ENCODE results near the gene OR4Q2.
"Not testable (repeated sequence)": the region's sequence is repeated elsewhere in the genome, so short reads cannot be mapped to it uniquely, and the experiment has no call there.

Gene OR4Q2

DNA sequence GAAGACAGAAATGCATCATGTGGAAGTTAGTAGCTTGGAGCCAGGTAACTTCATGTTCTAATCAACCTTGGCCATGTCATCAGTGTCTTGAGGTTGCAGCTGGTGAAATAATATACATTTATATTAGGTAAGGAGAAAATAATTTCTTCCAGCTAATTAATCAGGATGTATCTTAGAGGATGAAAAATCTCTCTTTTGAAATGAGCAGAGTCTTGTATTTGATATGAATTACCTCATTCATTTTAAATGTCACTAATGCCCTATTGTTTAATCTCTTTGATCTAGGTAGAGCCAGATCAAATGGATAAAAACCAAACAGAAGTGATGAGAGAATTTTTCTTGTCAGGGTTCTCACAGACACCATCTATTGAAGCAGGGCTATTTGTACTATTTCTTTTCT lies at the start of gene OR4Q2:
Gene OR4Q2, plus strand, starts transcription at position 301 of the 400 bp plus-strand sequence.
- no peak for DNase-seq

GRCh38 chr14:19969735-19970134 lies 32.2 kb upstream of the OR4Q2 start:
- DNase-seq, result not testable (repeated sequence)

GRCh38 chr14:19974844-19975243 lies 27.1 kb upstream of the OR4Q2 start:
- DNase-seq, result no peak

DNA sequence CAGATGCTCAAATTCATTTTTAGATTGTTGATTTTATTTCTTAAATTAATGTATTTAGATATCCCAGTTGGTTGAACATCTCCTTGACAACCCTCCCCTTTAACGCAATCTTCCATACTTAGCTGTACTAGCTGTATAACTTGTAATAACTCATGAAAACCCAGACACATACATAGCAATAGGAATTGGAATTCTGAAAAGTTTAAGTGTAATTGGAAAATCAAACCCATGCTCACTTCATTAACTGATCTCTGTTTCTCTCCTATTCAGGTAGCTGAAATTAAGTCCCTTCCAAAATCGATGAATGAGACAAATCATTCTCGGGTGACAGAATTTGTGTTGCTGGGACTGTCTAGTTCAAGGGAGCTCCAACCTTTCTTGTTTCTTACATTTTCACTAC lies 26.7 kb upstream of the OR4Q2 start, which contains the start of gene OR4K15:
Gene OR4K15, plus strand, starts transcription at position 301 of the 400 bp plus-strand sequence. Its CDS starts 0 bp downstream, at position 301.
- DNase-seq, result no peak

GRCh38 chr14:19993438-19993837 lies 8.5 kb upstream of the OR4Q2 start:
- no peak for DNase-seq

DNA sequence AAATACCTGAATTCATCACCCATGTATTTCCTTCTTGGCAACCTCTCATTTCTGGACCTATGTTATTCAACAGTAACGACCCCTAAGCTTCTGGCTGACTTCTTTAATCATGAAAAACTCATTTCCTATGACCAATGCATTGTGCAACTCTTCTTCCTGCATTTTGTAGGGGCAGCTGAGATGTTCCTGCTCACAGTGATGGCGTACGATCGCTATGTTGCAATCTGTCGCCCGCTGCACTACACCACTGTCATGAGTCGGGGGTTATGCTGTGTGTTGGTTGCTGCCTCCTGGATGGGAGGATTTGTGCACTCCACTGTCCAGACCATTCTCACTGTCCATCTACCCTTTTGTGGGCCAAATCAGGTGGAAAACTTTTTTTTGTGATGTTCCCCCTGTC lies 356 bp downstream of the OR4Q2 start:
- DNase-seq, result no peak

DNA sequence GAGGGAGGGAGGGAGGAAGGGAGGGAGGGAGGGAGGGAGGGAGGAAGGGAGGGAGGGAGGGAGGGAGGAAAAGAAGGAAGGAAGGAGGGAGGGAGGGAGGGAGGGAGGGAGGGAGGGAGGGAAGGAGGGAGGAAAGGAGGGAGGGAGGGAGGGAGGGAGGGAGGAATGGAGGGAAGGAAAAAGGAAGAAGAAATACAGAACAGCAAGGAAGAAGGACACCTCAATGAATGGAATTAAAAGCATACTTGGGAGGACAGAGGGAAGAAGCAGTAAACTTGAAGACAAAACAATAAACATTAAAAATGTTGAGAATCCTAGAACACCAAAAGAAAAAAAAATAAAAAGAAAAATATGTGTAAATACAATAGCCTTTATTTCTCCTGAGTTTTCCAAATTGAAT lies 6.2 kb downstream of the OR4Q2 start:
- no peak for DNase-seq

DNA sequence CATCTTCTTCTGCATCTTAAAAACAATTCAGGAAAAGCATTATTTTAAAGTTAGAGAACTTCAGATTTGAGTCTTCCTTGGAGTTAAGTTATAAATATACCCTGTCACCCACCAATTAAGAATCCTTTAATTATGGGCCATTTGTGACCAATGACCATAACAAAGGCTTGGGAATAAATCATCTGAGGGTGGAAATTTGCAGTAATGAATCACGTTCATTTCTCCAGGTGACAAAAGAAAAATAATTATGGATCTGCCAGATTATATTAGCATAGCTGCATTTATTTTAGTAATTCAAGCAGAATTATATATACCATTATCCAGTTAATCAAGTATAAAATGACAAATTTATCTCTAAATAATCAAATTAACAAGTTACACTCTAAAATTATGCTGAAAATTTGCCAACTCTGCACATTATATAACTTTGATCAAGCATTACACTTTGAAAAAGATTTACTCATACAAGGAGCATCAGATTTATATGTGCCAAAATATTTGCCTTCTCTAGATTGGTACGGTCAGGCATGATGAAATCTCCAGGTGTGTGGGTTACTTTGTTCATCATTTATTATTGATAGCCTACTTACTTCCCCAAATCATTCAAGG lies 17.4 kb downstream of the OR4Q2 start, which contains the start of gene OR4K14:
Gene OR4K14, minus strand, starts transcription at position 51 of the 609 bp plus-strand sequence. CDS start 4,114 bp downstream, outside the sequence.
- no peak for DNase-seq

GRCh38 chr14:20031058-20031457 lies 29.1 kb downstream of the OR4Q2 start:
- DNase-seq, result no peak

GRCh38 chr14:20035449-20035848 lies 33.5 kb downstream of the OR4Q2 start:
- no peak for DNase-seq

GRCh38 chr14:20035938-20036337 lies 34.0 kb downstream of the OR4Q2 start, which contains the start of gene OR4K13:
OR4K13 (minus strand) TSS chr14:20036038; CDS start chr14:20034758, 1,280 bp downstream.
- no peak for DNase-seq

GRCh38 chr14:20044243-20044642 lies 42.3 kb downstream of the OR4Q2 start:
- DNase-seq, result no peak

DNA sequence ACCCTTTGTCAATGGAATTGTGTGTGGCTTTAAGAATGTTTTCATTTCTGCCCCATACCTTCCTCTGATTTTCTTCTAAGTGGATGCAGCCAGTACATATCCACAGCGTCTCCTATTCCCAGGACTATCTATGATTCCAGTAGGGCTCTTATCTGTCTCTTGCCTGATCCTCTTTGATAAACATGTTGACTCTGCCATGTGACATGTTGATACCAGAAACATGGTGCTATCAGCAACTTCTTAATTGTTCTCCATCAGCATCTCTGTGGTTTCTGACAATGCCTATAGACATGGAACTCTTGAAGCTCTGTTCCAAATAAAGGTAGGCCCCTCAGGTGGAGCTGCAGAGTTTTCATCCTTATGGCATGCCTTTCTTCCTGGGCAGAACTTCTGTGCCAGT lies 46.2 kb downstream of the OR4Q2 start:
- DNase-seq, result no peak

Measured in NCI-H187 (cell line).